ENCODE data around the gene POLE. TPM values are rescaled to one million over a fixed set of nuclear protein-coding genes. Genes with fewer than 3 reads are reported as not detected.

Gene POLE
- total RNA-seq, 3 donors from 2014 or later (not counting 1 experiment from before 2014, with no cell fraction given): 58.7 to 66.0 (median 65.0) TPM

- Mint-ChIP-seq H3K36me3 (no peaks in the 10 kb centered on the region), H3K4me1 (no peaks in the 10 kb centered on the region), H3K4me3 (no peak overlapping the region), H3K9me3 (no peaks in the 10 kb centered on the region), H3K27me3 (ENCODE audit: low read depth in 2 of 2) (no peaks in the 10 kb centered on the region), H3K27ac (no peak overlapping the region)
- Histone ChIP-seq H3K4me3 (ENCODE audit: low read length) (no peak overlapping the region), H3K27ac (ENCODE audit: low read length) (no peak overlapping the region), H3K27me3 (ENCODE audit: control insufficient read depth, insufficient read depth, low read length) (no peaks in the 10 kb centered on the region), H3K36me3 (ENCODE audit: control insufficient read depth, insufficient read depth, low read length) (peaks cover 45% of the 10 kb centered on the region), H3K4me1 (ENCODE audit: control insufficient read depth, insufficient read depth, low read length) (no peaks in the 10 kb centered on the region), H3K9me3 (ENCODE audit: control insufficient read depth, insufficient read depth, low read length) (no peaks in the 10 kb centered on the region)
- no peak for ATAC-seq
- intact Hi-C loops (cut with micrococcal nuclease): no loop called here
- WGBS (ENCODE audit: insufficient coverage): 96% methylated on average over 17 of the region's 17 CpGs
- TF ChIP-seq, protein P1, sequence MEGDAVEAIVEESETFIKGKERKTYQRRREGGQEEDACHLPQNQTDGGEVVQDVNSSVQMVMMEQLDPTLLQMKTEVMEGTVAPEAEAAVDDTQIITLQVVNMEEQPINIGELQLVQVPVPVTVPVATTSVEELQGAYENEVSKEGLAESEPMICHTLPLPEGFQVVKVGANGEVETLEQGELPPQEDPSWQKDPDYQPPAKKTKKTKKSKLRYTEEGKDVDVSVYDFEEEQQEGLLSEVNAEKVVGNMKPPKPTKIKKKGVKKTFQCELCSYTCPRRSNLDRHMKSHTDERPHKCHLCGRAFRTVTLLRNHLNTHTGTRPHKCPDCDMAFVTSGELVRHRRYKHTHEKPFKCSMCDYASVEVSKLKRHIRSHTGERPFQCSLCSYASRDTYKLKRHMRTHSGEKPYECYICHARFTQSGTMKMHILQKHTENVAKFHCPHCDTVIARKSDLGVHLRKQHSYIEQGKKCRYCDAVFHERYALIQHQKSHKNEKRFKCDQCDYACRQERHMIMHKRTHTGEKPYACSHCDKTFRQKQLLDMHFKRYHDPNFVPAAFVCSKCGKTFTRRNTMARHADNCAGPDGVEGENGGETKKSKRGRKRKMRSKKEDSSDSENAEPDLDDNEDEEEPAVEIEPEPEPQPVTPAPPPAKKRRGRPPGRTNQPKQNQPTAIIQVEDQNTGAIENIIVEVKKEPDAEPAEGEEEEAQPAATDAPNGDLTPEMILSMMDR (IDR thresholded peaks at IDR 0.05): no peak
- no peak for DNase-seq
Measured at GRCh38 chr12:132717011-132717410, 29.9 kb upstream of the POLE start.

DNA sequence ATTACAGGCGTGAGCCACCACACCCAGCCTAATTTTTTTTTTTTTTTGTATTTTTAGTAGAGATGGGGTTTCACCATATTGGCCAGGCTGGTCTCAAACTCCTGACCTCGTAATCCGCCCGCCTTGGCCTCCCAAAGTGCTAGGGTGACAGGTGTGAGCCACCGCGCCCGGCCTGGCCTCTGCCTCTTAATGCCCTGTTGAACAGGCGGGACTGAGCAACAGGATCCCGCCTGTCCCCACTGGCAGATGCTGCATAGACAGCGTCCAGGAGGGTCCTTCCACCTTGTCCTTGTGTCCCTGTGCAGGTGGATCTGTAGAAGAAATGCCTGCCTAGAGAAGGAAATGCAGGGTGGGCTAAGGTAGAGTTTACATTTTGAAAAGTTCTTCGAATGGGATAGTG, 29.2 kb upstream of the POLE start:
- H3K4me1 Mint-ChIP-seq: no peaks in the 10 kb centered on the region
- Histone ChIP-seq H3K9me3 (ENCODE audit: control insufficient read depth, insufficient read depth, low read length) (no peaks in the 10 kb centered on the region), H3K27me3 (ENCODE audit: control insufficient read depth, insufficient read depth, low read length) (no peaks in the 10 kb centered on the region), H3K27ac (ENCODE audit: low read length) (no peak overlapping the region), H3K4me1 (ENCODE audit: control insufficient read depth, insufficient read depth, low read length) (peaks cover 6% of the 10 kb centered on the region), H3K4me3 (ENCODE audit: low read length) (no peak overlapping the region), H3K36me3 (ENCODE audit: control insufficient read depth, insufficient read depth, low read length) (peaks cover 45% of the 10 kb centered on the region)
- no peaks in the 10 kb centered on the region for H3K27me3 Mint-ChIP-seq (ENCODE audit: low read depth in 2 of 2)
- DNase-seq: no peak
- TF ChIP-seq, protein P1 (IDR thresholded peaks at IDR 0.05): no peak
- no peaks in the 10 kb centered on the region for H3K36me3 Mint-ChIP-seq
- WGBS (ENCODE audit: insufficient coverage): 98% methylated on average over 10 of the region's 11 CpGs
- no peak for ATAC-seq
- no peaks in the 10 kb centered on the region for H3K9me3 Mint-ChIP-seq
- intact Hi-C loops (cut with micrococcal nuclease): no loop called here
- no peak overlapping the region for H3K27ac Mint-ChIP-seq
- no peak overlapping the region for H3K4me3 Mint-ChIP-seq

GRCh38 chr12:132715874-132716273, 28.7 kb upstream of the POLE start:
- H3K9me3 Mint-ChIP-seq: no peaks in the 10 kb centered on the region
- H3K36me3 ChIP-seq (ENCODE audit: control insufficient read depth, insufficient read depth, low read length): peaks cover 40% of the 10 kb centered on the region
- no peaks in the 10 kb centered on the region for H3K36me3 Mint-ChIP-seq

DNA sequence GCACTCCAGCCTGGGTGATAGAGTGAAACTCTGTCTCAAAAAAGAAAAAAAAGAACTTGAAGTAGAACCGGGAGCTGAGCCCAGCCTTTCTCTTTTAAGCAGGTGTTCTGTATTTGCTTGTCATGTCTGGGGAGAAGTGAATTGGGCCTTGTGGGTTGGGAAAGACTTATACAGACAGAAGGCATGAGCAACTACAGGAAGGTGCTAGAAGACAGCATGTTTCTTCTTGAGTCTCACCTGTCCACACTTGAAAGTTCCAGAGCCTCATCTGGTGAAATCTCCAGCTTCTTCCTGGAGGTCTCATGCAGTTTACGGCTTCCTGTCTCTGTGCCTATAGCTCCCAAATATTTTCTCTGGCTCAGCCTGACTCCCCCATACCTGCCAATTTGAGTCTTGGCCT, 26.0 kb upstream of the POLE start:
- Mint-ChIP-seq H3K4me3 (no peak overlapping the region), H3K36me3 (no peaks in the 10 kb centered on the region), H3K27ac (no peak overlapping the region), H3K4me1 (peaks cover 0 to 6% of the 10 kb centered on the region in 2 donors), H3K27me3 (ENCODE audit: low read depth in 2 of 2) (no peaks in the 10 kb centered on the region), H3K9me3 (no peaks in the 10 kb centered on the region)
- Histone ChIP-seq H3K9me3 (ENCODE audit: control insufficient read depth, insufficient read depth, low read length) (peaks cover 2% of the 10 kb centered on the region), H3K27me3 (ENCODE audit: control insufficient read depth, insufficient read depth, low read length) (no peaks in the 10 kb centered on the region), H3K4me3 (ENCODE audit: low read length) (no peak overlapping the region), H3K4me1 (ENCODE audit: control insufficient read depth, insufficient read depth, low read length) (peaks cover 17% of the 10 kb centered on the region), H3K27ac (ENCODE audit: low read length) (no peak overlapping the region), H3K36me3 (ENCODE audit: control insufficient read depth, insufficient read depth, low read length) (peaks cover 20% of the 10 kb centered on the region)
- TF ChIP-seq, protein P1 (IDR thresholded peaks at IDR 0.05): no peak
- WGBS (ENCODE audit: insufficient coverage): 68% methylated on average over 2 of the region's 2 CpGs
- no peak for DNase-seq
- intact Hi-C loops (cut with micrococcal nuclease): no loop called here
- no peak for ATAC-seq

More at GRCh38 chr12:132715874-132716273, 28.7 kb upstream of the POLE start:
- Histone ChIP-seq H3K4me3 (ENCODE audit: low read length) (no peak overlapping the region), H3K27ac (ENCODE audit: low read length) (no peak overlapping the region), H3K9me3 (ENCODE audit: control insufficient read depth, insufficient read depth, low read length) (no peaks in the 10 kb centered on the region), H3K27me3 (ENCODE audit: control insufficient read depth, insufficient read depth, low read length) (no peaks in the 10 kb centered on the region), H3K4me1 (ENCODE audit: control insufficient read depth, insufficient read depth, low read length) (peaks cover 8% of the 10 kb centered on the region)
- intact Hi-C loops (cut with micrococcal nuclease): no loop called here
- TF ChIP-seq, protein P1 (IDR thresholded peaks at IDR 0.05): no peak
- DNase-seq (no peak), ATAC-seq (no peak)
- H3K4me3 Mint-ChIP-seq: no peak overlapping the region
- H3K27me3 Mint-ChIP-seq (ENCODE audit: low read depth in 2 of 2): no peaks in the 10 kb centered on the region
- whole genome bisulfite sequencing (ENCODE audit: insufficient coverage): 95% methylated on average over 9 of the region's 9 CpGs
- no peaks in the 10 kb centered on the region for H3K4me1 Mint-ChIP-seq
- H3K27ac Mint-ChIP-seq: no peak overlapping the region
